Gastroesophageal sphincter (tissue), 4 donors: ENCODE measurements around the gene VPS13A. TPM values are rescaled to one million over a fixed set of nuclear protein-coding genes. Genes with fewer than 3 reads are reported as not detected.
"Not testable (repeated sequence)": the region's sequence is repeated elsewhere in the genome, so short reads cannot be mapped to it uniquely, and the experiment has no call there.

Experiments
- ATAC-seq: fragments of 150-250 bp; one replicate; pipeline ENCODE4 v1.9.1; 2016; ENCODE audit warnings: mild to moderate bottlenecking, moderate library complexity
- H3K27ac ChIP-seq, 4 donors: fragments of 200-600 bp; sonication (generic) in 3 of 4; 1 replicate in 3 of 4; 2 replicates in 1 of 4; pipeline ENCODE4 v1.5.1; 2016 to 2019
- H3K27me3 ChIP-seq: fragments of 200-600 bp; sonication (generic); one replicate; pipeline ENCODE4 v1.5.1; 2019
- H3K36me3 ChIP-seq, 2 donors: fragments of 200-600 bp; sonication (generic); one replicate each; pipeline ENCODE4 v1.5.1; 2019; ENCODE audit warnings: control low read depth in 1 of 2
- H3K4me1 ChIP-seq, 3 donors: fragments of 200-600 bp; sonication (generic); 1 replicate in 2 of 3; 2 replicates in 1 of 3; pipeline ENCODE4 v1.5.1; 2016 to 2019; ENCODE audit warnings: control low read depth in 2 of 3
- H3K4me3 ChIP-seq, 2 donors: fragments of 200-600 bp; sonication (generic); one replicate each; pipeline ENCODE4 v1.5.1; 2019; ENCODE audit warnings: mild to moderate bottlenecking in 1 of 2, moderate library complexity in 1 of 2
- H3K9me3 ChIP-seq, 3 donors: fragments of 200-600 bp; sonication (generic); one replicate each; pipeline ENCODE4 v1.5.1; 2017 to 2019; ENCODE audit warnings: control low read depth in 2 of 3
- EP300 ChIP-seq: sonication (generic); formaldehyde crosslinking; IDR thresholded peaks from one replicate; pipeline ENCODE4 v1.6.1; 2017; ENCODE audit warnings: antibody characterized with exemption, mild to moderate bottlenecking
- POLR2A ChIP-seq, 2 donors: fragments of 450-650 bp; IDR thresholded peaks; one replicate each; pipeline ENCODE4 v1.6.1; 2017; ENCODE audit warnings: antibody characterized with exemption in 2 of 2, mild to moderate bottlenecking in 2 of 2, moderate library complexity in 1 of 2
- POLR2AphosphoS5 ChIP-seq: sonication (generic); formaldehyde crosslinking; IDR thresholded peaks from one replicate; pipeline ENCODE4 v1.6.1; 2017; ENCODE audit warnings: antibody characterized with exemption
- WGBS, 2 donors: methylation state at CpG; one replicate each; pipeline ENCODE4 v1.1.5; 2018; ENCODE audit warnings: low coverage in 1 of 2; 5-methylcytosine and 5-hydroxymethylcytosine counted together
- total RNA-seq, 4 donors: library from RNA; depleted of rRNA; stranded (reverse); fragments of >200 nt; gene quantifications; one replicate each; pipeline ENCODE4 v1.1.0, GENCODE V29; 2016
- TF ChIP-seq, protein P1 (sequence below), 4 experiments: fragments of 200-600 bp in 2 of 4; fragments of 450-650 bp in 2 of 4; sonication (generic) in 1 of 4; IDR thresholded peaks; one replicate each; pipeline ENCODE4 v1.5.1; 2017 to 2019; ENCODE audit warnings: antibody characterized with exemption in 4 of 4, mild to moderate bottlenecking in 2 of 4, moderate library complexity in 2 of 4

VPS13A gene
- total RNA-seq, 4 donors from 2014 or later = 33.7 to 79.7 (median 42.6) TPM

DNA sequence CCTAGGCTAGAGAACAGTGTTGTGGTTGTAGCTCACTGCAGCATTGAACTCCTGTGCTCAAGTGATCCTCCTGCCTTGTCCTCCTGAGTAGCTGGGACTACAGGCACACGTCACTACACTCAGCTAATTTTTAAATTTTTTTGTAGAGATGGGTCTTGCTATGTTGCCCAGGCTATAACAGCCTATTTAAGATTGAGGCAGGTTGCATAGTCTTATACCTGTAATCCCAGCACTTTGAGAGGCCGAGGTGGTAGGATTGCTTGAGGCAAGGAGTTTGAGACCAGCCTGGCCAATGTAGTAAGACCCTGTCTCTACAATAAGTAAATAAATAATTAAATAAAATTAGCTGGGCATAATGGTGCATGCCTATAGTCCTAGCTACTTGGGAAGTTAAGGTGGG lies 79.9 kb downstream of the VPS13A start:
- ATAC-seq = no peak
- Histone ChIP-seq H3K36me3 (peaks cover 0 to 63% of the 10 kb centered on the region in 2 donors), H3K4me1 (no peaks in the 10 kb centered on the region), H3K27me3 (no peaks in the 10 kb centered on the region), H3K27ac (no peak overlapping the region), H3K9me3 (peaks cover 0 to 5% (median 0%) of the 10 kb centered on the region in 3 donors), H3K4me3 (no peak overlapping the region)
- WGBS, 2 donors = 90 to 100% methylated on average over 2 of the region's 2 CpGs
- TF ChIP-seq, protein P1, sequence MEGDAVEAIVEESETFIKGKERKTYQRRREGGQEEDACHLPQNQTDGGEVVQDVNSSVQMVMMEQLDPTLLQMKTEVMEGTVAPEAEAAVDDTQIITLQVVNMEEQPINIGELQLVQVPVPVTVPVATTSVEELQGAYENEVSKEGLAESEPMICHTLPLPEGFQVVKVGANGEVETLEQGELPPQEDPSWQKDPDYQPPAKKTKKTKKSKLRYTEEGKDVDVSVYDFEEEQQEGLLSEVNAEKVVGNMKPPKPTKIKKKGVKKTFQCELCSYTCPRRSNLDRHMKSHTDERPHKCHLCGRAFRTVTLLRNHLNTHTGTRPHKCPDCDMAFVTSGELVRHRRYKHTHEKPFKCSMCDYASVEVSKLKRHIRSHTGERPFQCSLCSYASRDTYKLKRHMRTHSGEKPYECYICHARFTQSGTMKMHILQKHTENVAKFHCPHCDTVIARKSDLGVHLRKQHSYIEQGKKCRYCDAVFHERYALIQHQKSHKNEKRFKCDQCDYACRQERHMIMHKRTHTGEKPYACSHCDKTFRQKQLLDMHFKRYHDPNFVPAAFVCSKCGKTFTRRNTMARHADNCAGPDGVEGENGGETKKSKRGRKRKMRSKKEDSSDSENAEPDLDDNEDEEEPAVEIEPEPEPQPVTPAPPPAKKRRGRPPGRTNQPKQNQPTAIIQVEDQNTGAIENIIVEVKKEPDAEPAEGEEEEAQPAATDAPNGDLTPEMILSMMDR (IDR thresholded peaks at IDR 0.05) = no peak
- TF ChIP-seq POLR2AphosphoS5 = no peak
- no peak for TF ChIP-seq EP300
- no peak for TF ChIP-seq POLR2A (IDR thresholded peaks at IDR 0.05)

DNA sequence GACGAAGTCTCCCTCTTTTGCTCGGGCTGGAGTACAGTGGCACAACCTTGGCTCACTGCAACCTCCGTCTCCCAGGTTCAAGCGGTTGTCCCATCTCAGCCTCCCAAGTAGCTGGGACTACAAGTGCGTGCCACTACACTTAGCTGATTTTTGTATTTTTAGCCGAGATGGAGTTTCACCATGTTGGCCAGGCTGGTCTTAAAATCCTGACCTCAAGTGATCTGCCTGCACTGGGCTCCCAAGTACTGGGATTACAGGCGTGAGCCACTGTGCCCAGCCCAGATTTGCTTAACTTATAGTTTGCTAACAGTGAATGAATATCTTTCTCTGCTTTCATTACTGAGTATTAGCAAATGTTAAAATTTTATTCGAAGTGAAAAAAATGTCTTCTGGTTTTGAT lies 84.3 kb downstream of the VPS13A start:
- Histone ChIP-seq H3K36me3 (peaks cover 0 to 45% of the 10 kb centered on the region in 2 donors), H3K9me3 (peaks cover 0 to 2% (median 0%) of the 10 kb centered on the region in 3 donors), H3K27me3 (no peaks in the 10 kb centered on the region), H3K4me1 (no peaks in the 10 kb centered on the region), H3K4me3 (no peak overlapping the region), H3K27ac (no peak overlapping the region)
- 90 to 92% methylated on average over 6 to 8 of the region's 8 CpGs for WGBS, 2 donors
- no peak for ATAC-seq
- TF ChIP-seq EP300 = no peak
- TF ChIP-seq POLR2AphosphoS5 = no peak
- TF ChIP-seq POLR2A (IDR thresholded peaks at IDR 0.05) = no peak
- TF ChIP-seq, protein P1 (IDR thresholded peaks at IDR 0.05) = no peak

GRCh38 chr9:77267762-77268161 lies 90.4 kb downstream of the VPS13A start:
- 100% methylated on average over 1 to 2 of the region's 5 CpGs for WGBS, 2 donors
- not testable (repeated sequence) for H3K9me3 ChIP-seq, ATAC-seq, H3K4me1 ChIP-seq, H3K27ac ChIP-seq, H3K4me3 ChIP-seq, H3K27me3 ChIP-seq
- peaks cover 0 to 21% of the 10 kb centered on the region in 2 donors for H3K36me3 ChIP-seq

- ATAC-seq = no peak
- no peak overlapping the region for H3K27ac ChIP-seq
- peaks cover 0 to 35% of the 10 kb centered on the region in 2 donors for H3K36me3 ChIP-seq
- TF ChIP-seq EP300 (no peak), POLR2A (IDR thresholded peaks at IDR 0.05) (no peak), POLR2AphosphoS5 (no peak)
- TF ChIP-seq, protein P1 (IDR thresholded peaks at IDR 0.05) = no peak
- no peak overlapping the region for H3K4me3 ChIP-seq
- 77 to 100% methylated on average over 1 of the region's 1 CpG for WGBS, 2 donors
- no peaks in the 10 kb centered on the region for H3K9me3 ChIP-seq
- H3K27me3 ChIP-seq = no peaks in the 10 kb centered on the region
- no peaks in the 10 kb centered on the region for H3K4me1 ChIP-seq
Observed at GRCh38 chr9:77271023-77271690, 93.8 kb downstream of the VPS13A start.

- Histone ChIP-seq H3K27me3 (no peaks in the 10 kb centered on the region), H3K4me3 (no peak overlapping the region), H3K4me1 (no peaks in the 10 kb centered on the region), H3K9me3 (no peaks in the 10 kb centered on the region), H3K36me3 (peaks cover 0 to 45% of the 10 kb centered on the region in 2 donors), H3K27ac (no peak overlapping the region)
- ATAC-seq = no peak
- no peak for TF ChIP-seq EP300
- TF ChIP-seq POLR2AphosphoS5 = no peak
- TF ChIP-seq POLR2A (IDR thresholded peaks at IDR 0.05) = no peak
- TF ChIP-seq, protein P1 (IDR thresholded peaks at IDR 0.05) = no peak
- 91 to 96% methylated on average over 3 of the region's 3 CpGs for WGBS, 2 donors
Observed at GRCh38 chr9:77276799-77277198, 99.5 kb downstream of the VPS13A start.
